ENCODE measurements around the gene SECISBP2.

Gene SECISBP2

GRCh38 chr9:89390068-89390555, 71.8 kb downstream of the SECISBP2 start:
- Histone ChIP-seq H3K27ac (ENCODE audit: low read length) (no peak overlapping the region), H3K4me1 (ENCODE audit: control insufficient read depth, insufficient read depth, low read length) (peaks cover 4% of the 10 kb centered on the region), H3K36me3 (ENCODE audit: control insufficient read depth in 2 of 2, insufficient read depth in 2 of 2, low read length in 2 of 2) (peaks cover 8 to 25% of the 10 kb centered on the region in 2 donors), H3K9ac (ENCODE audit: low read length in 2 of 2) (no peak overlapping the region), H3K4me3 (ENCODE audit: low read length in 2 of 2) (no peak overlapping the region), H3K9me3 (ENCODE audit: control insufficient read depth in 2 of 2, low read length in 2 of 2) (no peaks in the 10 kb centered on the region), H3K27me3 (ENCODE audit: control insufficient read depth in 1 of 2, insufficient read depth in 2 of 2, low read length in 2 of 2) (no peaks in the 10 kb centered on the region)

DNA sequence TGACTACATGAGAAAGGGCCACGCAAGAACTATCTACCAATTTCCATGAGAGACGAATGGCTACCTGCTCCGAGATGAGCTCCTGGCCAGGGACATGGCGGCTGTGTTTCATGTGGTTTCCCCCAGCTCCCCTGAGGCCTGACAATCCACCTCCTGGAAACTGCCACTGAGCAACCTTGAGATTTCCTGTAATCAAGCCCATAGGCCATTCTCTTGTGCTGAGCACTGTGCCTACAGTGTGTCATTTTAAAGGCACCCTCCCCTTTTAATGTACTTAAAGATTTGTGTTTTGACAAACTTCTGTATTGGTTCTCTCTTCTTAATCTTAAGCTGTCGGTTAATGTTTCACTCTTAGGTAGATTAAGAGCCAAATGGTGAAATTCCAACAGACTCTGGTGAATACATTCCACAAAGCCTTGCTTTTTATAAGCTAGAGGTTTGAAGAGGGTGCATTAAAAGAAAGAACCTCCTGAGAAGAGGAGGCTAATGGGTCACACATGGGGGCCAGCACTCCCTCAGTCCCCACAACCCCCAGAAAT, 72.3 kb downstream of the SECISBP2 start:
- no peaks in the 10 kb centered on the region for H3K27me3 ChIP-seq (ENCODE audit: control insufficient read depth in 1 of 2, insufficient read depth in 2 of 2, low read length in 2 of 2)
- no peak overlapping the region for H3K4me3 ChIP-seq (ENCODE audit: low read length in 2 of 2)
- peaks cover 8 to 25% of the 10 kb centered on the region in 2 donors for H3K36me3 ChIP-seq (ENCODE audit: control insufficient read depth in 2 of 2, insufficient read depth in 2 of 2, low read length in 2 of 2)
- H3K9me3 ChIP-seq (ENCODE audit: control insufficient read depth in 2 of 2, low read length in 2 of 2): no peaks in the 10 kb centered on the region
- H3K27ac ChIP-seq (ENCODE audit: low read length): no peak overlapping the region
- H3K4me1 ChIP-seq (ENCODE audit: control insufficient read depth, insufficient read depth, low read length): peaks cover 4% of the 10 kb centered on the region
- no peak overlapping the region for H3K9ac ChIP-seq (ENCODE audit: low read length in 2 of 2)

GRCh38 chr9:89391585-89391984, 73.3 kb downstream of the SECISBP2 start:
- H3K27me3 ChIP-seq (ENCODE audit: control insufficient read depth in 1 of 2, insufficient read depth in 2 of 2, low read length in 2 of 2): no peaks in the 10 kb centered on the region
- no peaks in the 10 kb centered on the region for H3K9me3 ChIP-seq (ENCODE audit: control insufficient read depth in 2 of 2, low read length in 2 of 2)
- no peak overlapping the region for H3K9ac ChIP-seq (ENCODE audit: low read length in 2 of 2)
- no peak overlapping the region for H3K27ac ChIP-seq (ENCODE audit: low read length)
- peaks cover 4% of the 10 kb centered on the region for H3K4me1 ChIP-seq (ENCODE audit: control insufficient read depth, insufficient read depth, low read length)
- H3K4me3 ChIP-seq (ENCODE audit: low read length in 2 of 2): no peak overlapping the region
- peaks cover 8 to 23% of the 10 kb centered on the region in 2 donors for H3K36me3 ChIP-seq (ENCODE audit: control insufficient read depth in 2 of 2, insufficient read depth in 2 of 2, low read length in 2 of 2)

- Histone ChIP-seq H3K9ac (ENCODE audit: low read length in 2 of 2) (no peak overlapping the region), H3K4me1 (ENCODE audit: control insufficient read depth, insufficient read depth, low read length) (no peaks in the 10 kb centered on the region), H3K27me3 (ENCODE audit: control insufficient read depth in 1 of 2, insufficient read depth in 2 of 2, low read length in 2 of 2) (no peaks in the 10 kb centered on the region), H3K4me3 (ENCODE audit: low read length in 2 of 2) (no peak overlapping the region), H3K27ac (ENCODE audit: low read length) (no peak overlapping the region), H3K9me3 (ENCODE audit: control insufficient read depth in 2 of 2, low read length in 2 of 2) (no peaks in the 10 kb centered on the region), H3K36me3 (ENCODE audit: control insufficient read depth in 2 of 2, insufficient read depth in 2 of 2, low read length in 2 of 2) (peaks cover 8 to 24% of the 10 kb centered on the region in 2 donors)
Observed at GRCh38 chr9:89394412-89394811, 76.1 kb downstream of the SECISBP2 start.

DNA sequence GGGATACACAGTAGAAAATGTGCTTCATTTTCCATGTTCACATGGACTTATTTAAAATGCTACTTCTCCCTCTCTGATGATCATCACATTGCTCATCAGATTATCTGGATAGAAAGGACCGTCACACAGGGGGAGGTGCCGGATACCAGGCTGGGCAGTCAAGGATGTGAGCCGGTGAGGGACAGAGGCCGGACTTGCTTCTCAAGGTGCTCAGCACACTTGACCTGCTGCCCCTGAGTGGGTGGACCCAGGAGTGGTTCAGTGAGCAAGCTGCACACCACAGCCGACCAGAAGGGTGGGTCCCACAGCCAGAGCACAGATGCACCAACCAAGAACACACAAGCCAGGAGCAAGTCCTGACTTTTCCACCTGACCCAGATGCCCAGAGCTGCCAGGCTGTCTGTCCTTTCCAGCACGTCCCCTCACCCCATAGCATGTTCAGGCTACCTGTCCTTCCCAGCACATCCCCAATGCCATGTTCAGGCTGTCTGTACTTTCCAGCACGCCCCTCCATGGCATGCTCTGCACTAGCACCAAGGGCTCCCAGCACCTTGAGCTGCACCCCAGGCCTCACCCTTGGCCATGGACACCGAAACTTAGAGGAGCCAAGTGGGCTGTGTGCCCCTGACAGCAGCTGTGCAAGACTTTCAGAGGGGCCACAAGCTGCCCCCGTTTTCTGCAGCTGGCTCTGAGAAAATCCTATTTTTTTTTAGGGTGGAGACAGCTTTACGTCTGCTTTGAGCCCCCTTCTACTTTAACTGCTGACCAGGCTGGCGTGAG, 77.8 kb downstream of the SECISBP2 start:
- no peaks in the 10 kb centered on the region for H3K27me3 ChIP-seq (ENCODE audit: control insufficient read depth in 1 of 2, insufficient read depth in 2 of 2, low read length in 2 of 2)
- H3K4me1 ChIP-seq (ENCODE audit: control insufficient read depth, insufficient read depth, low read length): no peaks in the 10 kb centered on the region
- no peak overlapping the region for H3K4me3 ChIP-seq (ENCODE audit: low read length in 2 of 2)
- no peaks in the 10 kb centered on the region for H3K9me3 ChIP-seq (ENCODE audit: control insufficient read depth in 2 of 2, low read length in 2 of 2)
- no peak overlapping the region for H3K27ac ChIP-seq (ENCODE audit: low read length)
- peaks cover 6 to 19% of the 10 kb centered on the region in 2 donors for H3K36me3 ChIP-seq (ENCODE audit: control insufficient read depth in 2 of 2, insufficient read depth in 2 of 2, low read length in 2 of 2)
- no peak overlapping the region for H3K9ac ChIP-seq (ENCODE audit: low read length in 2 of 2)

DNA sequence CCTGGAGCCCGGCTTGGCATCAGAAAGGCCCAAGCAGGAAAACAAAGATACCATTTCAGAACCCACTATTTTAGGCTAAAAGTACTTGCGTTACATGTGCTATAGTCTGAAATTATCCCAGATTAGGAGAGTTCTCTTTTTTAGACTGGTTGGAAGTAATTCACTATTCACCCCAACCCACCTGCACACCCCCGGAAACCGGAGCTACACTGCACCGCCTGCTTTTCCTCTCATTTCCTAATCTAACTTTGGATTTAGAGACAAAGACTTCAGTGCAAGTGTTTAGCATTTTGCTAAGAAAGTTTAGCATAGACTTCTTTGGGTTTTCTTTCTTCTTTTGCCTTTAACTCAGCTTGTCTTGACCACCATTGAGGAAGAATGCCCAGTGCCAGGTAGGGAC, 79.2 kb downstream of the SECISBP2 start:
- no peaks in the 10 kb centered on the region for H3K27me3 ChIP-seq (ENCODE audit: control insufficient read depth in 1 of 2, insufficient read depth in 2 of 2, low read length in 2 of 2)
- H3K9me3 ChIP-seq (ENCODE audit: control insufficient read depth in 2 of 2, low read length in 2 of 2): no peaks in the 10 kb centered on the region
- H3K9ac ChIP-seq (ENCODE audit: low read length in 2 of 2): no peak overlapping the region
- no peak overlapping the region for H3K27ac ChIP-seq (ENCODE audit: low read length)
- H3K4me3 ChIP-seq (ENCODE audit: low read length in 2 of 2): no peak overlapping the region
- no peaks in the 10 kb centered on the region for H3K4me1 ChIP-seq (ENCODE audit: control insufficient read depth, insufficient read depth, low read length)
- H3K36me3 ChIP-seq (ENCODE audit: control insufficient read depth in 2 of 2, insufficient read depth in 2 of 2, low read length in 2 of 2): peaks cover 6 to 16% of the 10 kb centered on the region in 2 donors

GRCh38 chr9:89398621-89399020, 80.3 kb downstream of the SECISBP2 start:
- Histone ChIP-seq H3K9me3 (ENCODE audit: control insufficient read depth in 2 of 2, low read length in 2 of 2) (no peaks in the 10 kb centered on the region), H3K4me1 (ENCODE audit: control insufficient read depth, insufficient read depth, low read length) (no peaks in the 10 kb centered on the region), H3K27me3 (ENCODE audit: control insufficient read depth in 1 of 2, insufficient read depth in 2 of 2, low read length in 2 of 2) (no peaks in the 10 kb centered on the region), H3K9ac (ENCODE audit: low read length in 2 of 2) (no peak overlapping the region), H3K27ac (ENCODE audit: low read length) (no peak overlapping the region), H3K4me3 (ENCODE audit: low read length in 2 of 2) (no peak overlapping the region), H3K36me3 (ENCODE audit: control insufficient read depth in 2 of 2, insufficient read depth in 2 of 2, low read length in 2 of 2) (peaks cover 0 to 12% of the 10 kb centered on the region in 2 donors)

GRCh38 chr9:89400403-89401116, 82.3 kb downstream of the SECISBP2 start:
- no peak overlapping the region for H3K27ac ChIP-seq (ENCODE audit: low read length)
- H3K27me3 ChIP-seq (ENCODE audit: control insufficient read depth in 1 of 2, insufficient read depth in 2 of 2, low read length in 2 of 2): no peaks in the 10 kb centered on the region
- peaks cover 0 to 8% of the 10 kb centered on the region in 2 donors for H3K36me3 ChIP-seq (ENCODE audit: control insufficient read depth in 2 of 2, insufficient read depth in 2 of 2, low read length in 2 of 2)
- H3K9me3 ChIP-seq (ENCODE audit: control insufficient read depth in 2 of 2, low read length in 2 of 2): no peaks in the 10 kb centered on the region
- no peak overlapping the region for H3K4me3 ChIP-seq (ENCODE audit: low read length in 2 of 2)
- no peak overlapping the region for H3K9ac ChIP-seq (ENCODE audit: low read length in 2 of 2)
- no peaks in the 10 kb centered on the region for H3K4me1 ChIP-seq (ENCODE audit: control insufficient read depth, insufficient read depth, low read length)

- H3K9me3 ChIP-seq (ENCODE audit: control insufficient read depth in 2 of 2, low read length in 2 of 2): peaks cover 0 to 6% of the 10 kb centered on the region in 2 donors
- peaks cover 3% of the 10 kb centered on the region for H3K4me1 ChIP-seq (ENCODE audit: control insufficient read depth, insufficient read depth, low read length)
- H3K36me3 ChIP-seq (ENCODE audit: control insufficient read depth in 2 of 2, insufficient read depth in 2 of 2, low read length in 2 of 2): peaks cover 0 to 6% of the 10 kb centered on the region in 2 donors
Observed at GRCh38 chr9:89402695-89403427, 84.6 kb downstream of the SECISBP2 start.

GRCh38 chr9:89404074-89404473, 85.8 kb downstream of the SECISBP2 start:
- Histone ChIP-seq H3K27me3 (ENCODE audit: control insufficient read depth in 1 of 2, insufficient read depth in 2 of 2, low read length in 2 of 2) (no peaks in the 10 kb centered on the region), H3K4me1 (ENCODE audit: control insufficient read depth, insufficient read depth, low read length) (peaks cover 3% of the 10 kb centered on the region), H3K4me3 (ENCODE audit: low read length in 2 of 2) (no peak overlapping the region), H3K27ac (ENCODE audit: low read length) (no peak overlapping the region), H3K36me3 (ENCODE audit: control insufficient read depth in 2 of 2, insufficient read depth in 2 of 2, low read length in 2 of 2) (peaks cover 0 to 4% of the 10 kb centered on the region in 2 donors), H3K9ac (ENCODE audit: low read length in 2 of 2) (no peak overlapping the region), H3K9me3 (ENCODE audit: control insufficient read depth in 2 of 2, low read length in 2 of 2) (peaks cover 0 to 6% of the 10 kb centered on the region in 2 donors)

More at GRCh38 chr9:89402695-89403427, 84.6 kb downstream of the SECISBP2 start:
- no peak overlapping the region for H3K4me3 ChIP-seq (ENCODE audit: low read length in 2 of 2)
- no peak overlapping the region for H3K27ac ChIP-seq (ENCODE audit: low read length)
- H3K27me3 ChIP-seq (ENCODE audit: control insufficient read depth in 1 of 2, insufficient read depth in 2 of 2, low read length in 2 of 2): no peaks in the 10 kb centered on the region
- no peak overlapping the region for H3K9ac ChIP-seq (ENCODE audit: low read length in 2 of 2)
